K562 (cell line): ENCODE measurements around the gene EEF2K. TPM values are rescaled to one million over a fixed set of nuclear protein-coding genes. Genes with fewer than 3 reads are reported as not detected.

Source experiments
- CBX8 ChIP-seq: fragments of 200-600 bp; sonication (generic); IDR thresholded peaks from 2 replicates; pipeline ENCODE4 v1.6.1; 2012; ENCODE audit warnings: borderline replicate concordance, mixed run types, low read depth, mild to moderate bottlenecking, moderate library complexity, mixed read lengths, low read length, control low read depth, inconsistent platforms; ENCODE audit not compliant: poor library complexity, severe bottlenecking; ENCODE audit errors: extremely low read depth
- E2F3 ChIP-seq: fragments of 250-450 bp; sonication (Bioruptor Pico); IDR thresholded peaks from 2 replicates; pipeline ENCODE4 v1.4.0; 2020; ENCODE audit warnings: mild to moderate bottlenecking
- ERF ChIP-seq: fragments of 450-650 bp; formaldehyde crosslinking; IDR thresholded peaks from 2 replicates; pipeline ENCODE4 v1.4.0; 2020; ENCODE audit warnings: mild to moderate bottlenecking, mixed read lengths
- ESRRB ChIP-seq: fragments of 250-450 bp; sonication (Bioruptor Pico); IDR thresholded peaks from 2 replicates; pipeline ENCODE4 v1.5.0; 2020; ENCODE audit warnings: mild to moderate bottlenecking, moderate library complexity, borderline replicate concordance
- MBD1 ChIP-seq: fragments of 250-450 bp; sonication (Bioruptor Pico); IDR thresholded peaks from 2 replicates; pipeline ENCODE4 v1.8.0; 2022; ENCODE audit warnings: inconsistent platforms
- MCM2 ChIP-seq: fragments of 450-650 bp; IDR thresholded peaks from 2 replicates; pipeline ENCODE4 v1.6.1; 2017; ENCODE audit warnings: low read depth, mild to moderate bottlenecking
- MYC ChIP-seq, 2 experiments: fragments of 250-450 bp in 1 of 2; sonication (Bioruptor Pico) in 1 of 2; IDR thresholded peaks; 2 replicates each; pipeline versions ENCODE4 v1.5.1 to v1.6.1; 2012 to 2021; ENCODE audit warnings: low read depth in 2 of 2, borderline replicate concordance in 1 of 2, improper control_type of control experiment in 1 of 2, low read length in 1 of 2, mild to moderate bottlenecking in 1 of 2, moderate library complexity in 1 of 2
- PHF20 ChIP-seq: fragments of 450-650 bp; IDR thresholded peaks from 2 replicates; pipeline ENCODE4 v1.6.1; 2018; ENCODE audit not compliant: partially characterized antibody
- RBM34 ChIP-seq: fragments of 200-400 bp; formaldehyde crosslinking; IDR thresholded peaks from 2 replicates; pipeline ENCODE4 v1.6.1; 2018; ENCODE audit warnings: low read length, borderline replicate concordance; ENCODE audit not compliant: insufficient read depth
- SRSF3 ChIP-seq: fragments of 200-400 bp; formaldehyde crosslinking; IDR thresholded peaks from 2 replicates; pipeline ENCODE4 v1.6.1; 2016; ENCODE audit warnings: mild to moderate bottlenecking, low read length, moderate library complexity; ENCODE audit not compliant: insufficient read depth
- U2AF2 ChIP-seq: fragments of 200-400 bp; formaldehyde crosslinking; optimal IDR thresholded peaks from 2 replicates; pipeline ENCODE3; 2017; ENCODE audit warnings: low read depth, mild to moderate bottlenecking, low read length
- ZBTB8A ChIP-seq: fragments of 450-650 bp; IDR thresholded peaks from 2 replicates; pipeline ENCODE4 v1.6.1; 2018; ENCODE audit warnings: mild to moderate bottlenecking, moderate library complexity; ENCODE audit not compliant: partially characterized antibody
- ZNF217 ChIP-seq: sonication (generic); formaldehyde crosslinking; IDR thresholded peaks from 2 replicates; pipeline ENCODE4 v1.8.0; 2022; ENCODE audit warnings: mild to moderate bottlenecking, missing genetic modification reagents
- ZNF830 ChIP-seq: fragments of 250-450 bp; sonication (Bioruptor Pico); IDR thresholded peaks from 2 replicates; pipeline ENCODE4 v1.5.0; 2021; ENCODE audit warnings: mild to moderate bottlenecking
- ZZZ3 ChIP-seq: fragments of 450-650 bp; IDR thresholded peaks from 2 replicates; pipeline ENCODE4 v1.6.1; 2016; ENCODE audit warnings: antibody characterized with exemption, mild to moderate bottlenecking, moderate library complexity
- polyA plus RNA-seq, 8 experiments: library from polyadenylated mRNA; depleted of rRNA in 4 of 8; stranded (reverse) in 5 of 8; unstranded in 3 of 8; fragments of >200 nt; fragmentation: Nextera tagmentation in 2 of 8; fragmentation: Illumina TruSeq in 1 of 8; extraction: Ambion mirVana in 2 of 8; extraction: Trizol in 1 of 8; gene quantifications; 2 replicates each; pipeline versions ENCODE4 v1.2.1 to v1.2.3, GENCODE V29; 2011 to 2014; ENCODE audit warnings: inconsistent platforms in 1 of 8, missing spikeins in 1 of 8
- total RNA-seq, 7 experiments: library from RNA; depleted of rRNA in 6 of 7; stranded (reverse); fragments of >200 nt in 6 of 7; fragmentation: Illumina TruSeq in 2 of 7; extraction: Trizol in 2 of 7; gene quantifications; 2 replicates each; pipeline versions ENCODE4 v1.2.1 to v1.2.3, GENCODE V29; 2011 to 2021; ENCODE audit warnings: low replicate concordance in 1 of 7
- TF ChIP-seq, protein P1 (sequence below): sonication (generic); formaldehyde crosslinking; IDR thresholded peaks from 2 replicates; pipeline ENCODE4 v1.8.1; 2023; ENCODE audit warnings: mild to moderate bottlenecking, missing genetic modification reagents
- TF ChIP-seq, protein P2 (sequence below): fragments of 250-450 bp; sonication (Bioruptor Pico); IDR thresholded peaks from 2 replicates; pipeline ENCODE4 v1.5.0; 2021; ENCODE audit warnings: mild to moderate bottlenecking, borderline replicate concordance
- TF ChIP-seq, protein P3 (sequence below): conservative IDR thresholded peaks from 2 replicates; pipeline ENCODE4 v1.6.1; 2011; ENCODE audit warnings: low read depth, mild to moderate bottlenecking, low read length; ENCODE audit not compliant: control insufficient read depth
- TF ChIP-seq, protein P4 (sequence below): sonication (generic); formaldehyde crosslinking; IDR thresholded peaks from 2 replicates; pipeline ENCODE4 v1.8.0; 2022; ENCODE audit warnings: mild to moderate bottlenecking, low read depth, missing genetic modification reagents

EEF2K gene
- total and polyA plus RNA-seq, 9 of the 15 experiments (the other 6 are each of a cell fraction or from before 2014, with no cell fraction given): 3.0 to 35.2 (median 12.2) TPM

GRCh38 chr16:22190776-22191531 is 15.1 kb upstream of the EEF2K start (continued):
- TF ChIP-seq CBX8 (no peak), ZNF830 (CRISPR knock-in tag) (no peak), PHF20 (peak; percentile 28), MBD1 (no peak), ESRRB (CRISPR knock-in tag) (no peak), ZNF217 (CRISPR knock-in tag) (no peak), ZZZ3 (no peak), E2F3 (CRISPR knock-in tag) (no peak), MYC (IDR thresholded peaks at IDR 0.05; ENCODE audit: low read depth, low read length) (no peak; the same call in 1 of the 2 replicates), MYC (CRISPR knock-in tag; IDR thresholded peaks at IDR 0.05; ENCODE audit: borderline replicate concordance, low read depth) (no peak), RBM34 (no peak), ZBTB8A (no peak), ERF (CRISPR knock-in tag) (no peak), MCM2 (no peak), SRSF3 (no peak), U2AF2 (no peak)
- TF ChIP-seq, protein P1, sequence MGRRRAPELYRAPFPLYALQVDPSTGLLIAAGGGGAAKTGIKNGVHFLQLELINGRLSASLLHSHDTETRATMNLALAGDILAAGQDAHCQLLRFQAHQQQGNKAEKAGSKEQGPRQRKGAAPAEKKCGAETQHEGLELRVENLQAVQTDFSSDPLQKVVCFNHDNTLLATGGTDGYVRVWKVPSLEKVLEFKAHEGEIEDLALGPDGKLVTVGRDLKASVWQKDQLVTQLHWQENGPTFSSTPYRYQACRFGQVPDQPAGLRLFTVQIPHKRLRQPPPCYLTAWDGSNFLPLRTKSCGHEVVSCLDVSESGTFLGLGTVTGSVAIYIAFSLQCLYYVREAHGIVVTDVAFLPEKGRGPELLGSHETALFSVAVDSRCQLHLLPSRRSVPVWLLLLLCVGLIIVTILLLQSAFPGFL (CRISPR knock-in tag): no peak
- TF ChIP-seq, protein P2, sequence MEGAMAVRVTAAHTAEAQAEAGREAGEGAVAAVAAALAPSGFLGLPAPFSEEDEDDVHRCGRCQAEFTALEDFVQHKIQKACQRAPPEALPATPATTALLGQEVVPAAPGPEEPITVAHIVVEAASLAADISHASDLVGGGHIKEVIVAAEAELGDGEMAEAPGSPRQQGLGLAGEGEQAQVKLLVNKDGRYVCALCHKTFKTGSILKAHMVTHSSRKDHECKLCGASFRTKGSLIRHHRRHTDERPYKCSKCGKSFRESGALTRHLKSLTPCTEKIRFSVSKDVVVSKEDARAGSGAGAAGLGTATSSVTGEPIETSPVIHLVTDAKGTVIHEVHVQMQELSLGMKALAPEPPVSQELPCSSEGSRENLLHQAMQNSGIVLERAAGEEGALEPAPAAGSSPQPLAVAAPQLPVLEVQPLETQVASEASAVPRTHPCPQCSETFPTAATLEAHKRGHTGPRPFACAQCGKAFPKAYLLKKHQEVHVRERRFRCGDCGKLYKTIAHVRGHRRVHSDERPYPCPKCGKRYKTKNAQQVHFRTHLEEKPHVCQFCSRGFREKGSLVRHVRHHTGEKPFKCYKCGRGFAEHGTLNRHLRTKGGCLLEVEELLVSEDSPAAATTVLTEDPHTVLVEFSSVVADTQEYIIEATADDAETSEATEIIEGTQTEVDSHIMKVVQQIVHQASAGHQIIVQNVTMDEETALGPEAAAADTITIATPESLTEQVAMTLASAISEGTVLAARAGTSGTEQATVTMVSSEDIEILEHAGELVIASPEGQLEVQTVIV: no peak
- TF ChIP-seq, protein P3, sequence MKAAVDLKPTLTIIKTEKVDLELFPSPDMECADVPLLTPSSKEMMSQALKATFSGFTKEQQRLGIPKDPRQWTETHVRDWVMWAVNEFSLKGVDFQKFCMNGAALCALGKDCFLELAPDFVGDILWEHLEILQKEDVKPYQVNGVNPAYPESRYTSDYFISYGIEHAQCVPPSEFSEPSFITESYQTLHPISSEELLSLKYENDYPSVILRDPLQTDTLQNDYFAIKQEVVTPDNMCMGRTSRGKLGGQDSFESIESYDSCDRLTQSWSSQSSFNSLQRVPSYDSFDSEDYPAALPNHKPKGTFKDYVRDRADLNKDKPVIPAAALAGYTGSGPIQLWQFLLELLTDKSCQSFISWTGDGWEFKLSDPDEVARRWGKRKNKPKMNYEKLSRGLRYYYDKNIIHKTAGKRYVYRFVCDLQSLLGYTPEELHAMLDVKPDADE: no peak
- TF ChIP-seq, protein P4, sequence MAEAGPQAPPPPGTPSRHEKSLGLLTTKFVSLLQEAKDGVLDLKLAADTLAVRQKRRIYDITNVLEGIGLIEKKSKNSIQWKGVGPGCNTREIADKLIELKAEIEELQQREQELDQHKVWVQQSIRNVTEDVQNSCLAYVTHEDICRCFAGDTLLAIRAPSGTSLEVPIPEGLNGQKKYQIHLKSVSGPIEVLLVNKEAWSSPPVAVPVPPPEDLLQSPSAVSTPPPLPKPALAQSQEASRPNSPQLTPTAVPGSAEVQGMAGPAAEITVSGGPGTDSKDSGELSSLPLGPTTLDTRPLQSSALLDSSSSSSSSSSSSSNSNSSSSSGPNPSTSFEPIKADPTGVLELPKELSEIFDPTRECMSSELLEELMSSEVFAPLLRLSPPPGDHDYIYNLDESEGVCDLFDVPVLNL: no peak
